CD14-positive monocyte (primary cell): ENCODE measurements around the gene TMEM51. TPM values are rescaled to one million over a fixed set of nuclear protein-coding genes. Genes with fewer than 3 reads are reported as not detected.

ENCODE experiments used
- DNase-seq, 3 donors: peaks; one replicate each; pipeline ENCODE4 v3.0.0-alpha.2; 2011 to 2022
- H2AFZ ChIP-seq: 2 replicates; pipeline ENCODE4 v1.6.0; 2012; ENCODE audit warnings: mild to moderate bottlenecking, low read depth, low read length, inconsistent platforms; ENCODE audit not compliant: insufficient read depth, poor library complexity, severe bottlenecking
- H3K27ac ChIP-seq, 2 donors: 1 replicate in 1 of 2; 2 replicates in 1 of 2; pipeline ENCODE4 v1.5.1; 2012 to 2013; ENCODE audit warnings: low read length in 2 of 2, control low read depth in 1 of 2, inconsistent platforms in 1 of 2, low read depth in 1 of 2, mild to moderate bottlenecking in 1 of 2
- H3K27me3 ChIP-seq, 2 donors: one replicate each; pipeline versions ENCODE4 v1.6.0 to v1.6.1; 2011 to 2013; ENCODE audit warnings: low read length in 2 of 2; ENCODE audit not compliant: control insufficient read depth in 2 of 2, insufficient read depth in 2 of 2
- H3K36me3 ChIP-seq, 2 donors: replicated peaks in 1 of 2; 1 replicate in 1 of 2; 2 replicates in 1 of 2; pipeline versions ENCODE4 v1.5.1 to v1.6.1; 2012 to 2013; ENCODE audit warnings: low read length in 2 of 2, control low read depth in 1 of 2, inconsistent platforms in 1 of 2, mild to moderate bottlenecking in 1 of 2; ENCODE audit not compliant: insufficient read depth in 2 of 2, control insufficient read depth in 1 of 2
- H3K4me1 ChIP-seq, 2 donors: 1 replicate in 1 of 2; 2 replicates in 1 of 2; pipeline versions ENCODE4 v1.5.1 to v1.6.1; 2012 to 2013; ENCODE audit warnings: low read length in 2 of 2, control low read depth in 1 of 2, inconsistent platforms in 1 of 2, mild to moderate bottlenecking in 1 of 2, moderate library complexity in 1 of 2; ENCODE audit not compliant: insufficient read depth in 2 of 2, control insufficient read depth in 1 of 2
- H3K4me2 ChIP-seq: replicated peaks from 2 replicates; pipeline ENCODE3; 2012; ENCODE audit warnings: low read length, moderate library complexity, mild to moderate bottlenecking; ENCODE audit not compliant: poor library complexity, severe bottlenecking; ENCODE audit errors: extremely low read depth
- H3K4me3 ChIP-seq, 3 experiments: fragments of 200-600 bp in 1 of 3; sonication (generic) in 1 of 3; replicated peaks in 1 of 3; 1 replicate in 2 of 3; 2 replicates in 1 of 3; pipeline ENCODE4 v1.5.1; 2011 to 2013; ENCODE audit warnings: low read length in 3 of 3, mild to moderate bottlenecking in 3 of 3, control low read depth in 2 of 3, low read depth in 2 of 3, inconsistent platforms in 1 of 3, moderate library complexity in 1 of 3
- H3K79me2 ChIP-seq: 2 replicates; pipeline ENCODE4 v1.6.0; 2012; ENCODE audit warnings: mild to moderate bottlenecking, control low read depth, inconsistent platforms, low read length, moderate library complexity; ENCODE audit not compliant: insufficient read depth
- H3K9ac ChIP-seq: 2 replicates; pipeline ENCODE4 v1.6.0; 2017; ENCODE audit warnings: low read length, mild to moderate bottlenecking; ENCODE audit not compliant: insufficient read depth, poor library complexity, severe bottlenecking
- H3K9me3 ChIP-seq, 2 donors: replicated peaks in 1 of 2; 1 replicate in 1 of 2; 2 replicates in 1 of 2; pipeline versions ENCODE4 v1.5.1 to v1.6.1; 2012 to 2013; ENCODE audit warnings: low read length in 2 of 2, control low read depth in 1 of 2; ENCODE audit not compliant: control insufficient read depth in 1 of 2, insufficient read depth in 1 of 2
- H4K20me1 ChIP-seq: 2 replicates; pipeline ENCODE4 v1.6.0; 2012; ENCODE audit warnings: mild to moderate bottlenecking, low read length, control low read depth, moderate library complexity; ENCODE audit not compliant: insufficient read depth
- H3K27ac Mint-ChIP-seq, 7 donors: one replicate each; pipeline ENCODE4 v1.8.0; 2020; ENCODE audit warnings: mild to moderate bottlenecking in 7 of 7, mixed read lengths in 7 of 7, moderate library complexity in 6 of 7, inconsistent platforms in 2 of 7
- H3K27me3 Mint-ChIP-seq, 3 donors: one replicate each; pipeline ENCODE4 v1.8.0; 2021 to 2022; ENCODE audit warnings: low read depth in 3 of 3, mild to moderate bottlenecking in 3 of 3, mixed read lengths in 3 of 3, moderate library complexity in 3 of 3, inconsistent platforms in 1 of 3
- H3K36me3 Mint-ChIP-seq, 2 donors: one replicate each; pipeline ENCODE4 v1.8.0; 2020; ENCODE audit warnings: mixed read lengths in 2 of 2, inconsistent platforms in 1 of 2, mild to moderate bottlenecking in 1 of 2
- H3K4me1 Mint-ChIP-seq: one replicate; pipeline ENCODE4 v1.8.0; 2020; ENCODE audit warnings: mild to moderate bottlenecking, mixed read lengths
- H3K4me3 Mint-ChIP-seq, 2 donors: one replicate each; pipeline ENCODE4 v1.8.0; 2020; ENCODE audit warnings: mild to moderate bottlenecking in 2 of 2, mixed read lengths in 2 of 2, moderate library complexity in 1 of 2
- H3K9me3 Mint-ChIP-seq, 7 donors: one replicate each; pipeline ENCODE4 v1.8.0; 2020 to 2022; ENCODE audit warnings: mixed read lengths in 7 of 7, mild to moderate bottlenecking in 6 of 7, moderate library complexity in 6 of 7, inconsistent platforms in 2 of 7
- CTCF ChIP-seq: fragments of 200-600 bp; IDR thresholded peaks from one replicate; pipeline ENCODE4 v1.8.0; 2022; ENCODE audit warnings: antibody characterized with exemption, mild to moderate bottlenecking
- whole genome bisulfite sequencing: methylation state at CpG from one replicate; pipeline ENCODE4 v1.1.5; 2013; ENCODE audit warnings: missing lambda C conversion rate; ENCODE audit not compliant: insufficient coverage; 5-methylcytosine and 5-hydroxymethylcytosine counted together
- intact Hi-C, 2 donors: fragments of 100-400 bp; cut with micrococcal nuclease; formaldehyde crosslinking; loops; one replicate each; pipeline versions ENCODE4 v1.15.0 to v1.15.1; 2023
- polyA plus RNA-seq, 3 donors: library from polyadenylated mRNA; depleted of rRNA in 1 of 3; unstranded in 2 of 3; stranded (reverse) in 1 of 3; fragments of 300-500 nt in 2 of 3; fragments of >200 nt in 1 of 3; fragmentation: Illumina TruSeq in 2 of 3; gene quantifications; 1 replicate in 2 of 3; 2 replicates in 1 of 3; pipeline ENCODE4 v1.2.3, GENCODE V29; 2012 to 2021

Gene TMEM51
- polyA plus RNA-seq, 3 donors, result 1.2 to 2.5 (median 2.1) TPM

GRCh38 chr1:15159166-15159555, 5.6 kb downstream of the TMEM51 start:
- H3K9me3 ChIP-seq, result no peaks in the 10 kb centered on the region
- no peak for DNase-seq
- Mint-ChIP-seq H3K9me3 (peaks cover 0 to 3% (median 0%) of the 10 kb centered on the region in 7 donors), H3K4me1 (peaks cover 36% of the 10 kb centered on the region), H3K4me3 (peak overlapping the region in 1 of 2 donors; percentile 57), H3K27ac (peak overlapping the region in 1 of 7 donors; percentile 53), H3K27me3 (peaks cover 19 to 29% (median 26%) of the 10 kb centered on the region in 3 donors), H3K36me3 (peaks cover 3 to 9% of the 10 kb centered on the region in 2 donors)
- peaks cover 5 to 10% of the 10 kb centered on the region in 2 donors for H3K27me3 ChIP-seq
- no peaks in the 10 kb centered on the region for H3K36me3 ChIP-seq
- no peak for TF ChIP-seq CTCF
- peak overlapping the region; percentile 5 for H3K4me2 ChIP-seq
- no peak overlapping the region for H3K9ac ChIP-seq
- no peaks in the 10 kb centered on the region for H4K20me1 ChIP-seq
- WGBS, result 47% methylated on average over 5 of the region's 7 CpGs
- no peak overlapping the region for H3K27ac ChIP-seq
- intact Hi-C loops, result no loop called here
- H3K4me3 ChIP-seq, result no peak overlapping the region
- peak overlapping the region; percentile 52 for H2AFZ ChIP-seq
- H3K79me2 ChIP-seq, result no peaks in the 10 kb centered on the region
- peaks cover 25 to 28% of the 10 kb centered on the region in 2 donors for H3K4me1 ChIP-seq

- peaks cover 17 to 18% of the 10 kb centered on the region in 2 donors for H3K4me1 ChIP-seq
- DNase-seq, result no peak
- H3K4me1 Mint-ChIP-seq, result peaks cover 26% of the 10 kb centered on the region
- H3K27me3 ChIP-seq, result no peaks in the 10 kb centered on the region
- H4K20me1 ChIP-seq, result no peaks in the 10 kb centered on the region
- intact Hi-C loops, result no loop called here
- H3K27me3 Mint-ChIP-seq, result peaks cover 4 to 14% (median 13%) of the 10 kb centered on the region in 3 donors
- no peaks in the 10 kb centered on the region for H3K9me3 ChIP-seq
- H3K79me2 ChIP-seq, result no peaks in the 10 kb centered on the region
- no peak overlapping the region for H2AFZ ChIP-seq
- no peak overlapping the region for H3K4me3 ChIP-seq
- TF ChIP-seq CTCF, result no peak
- no peaks in the 10 kb centered on the region for H3K36me3 ChIP-seq
- WGBS, result 0% methylated on average over 1 of the region's 8 CpGs
- H3K27ac ChIP-seq, result no peak overlapping the region
- H3K27ac Mint-ChIP-seq, result peak overlapping the region in 1 of 7 donors; percentile 28
- H3K9me3 Mint-ChIP-seq, result no peaks in the 10 kb centered on the region
- no peaks in the 10 kb centered on the region for H3K36me3 Mint-ChIP-seq
- no peak overlapping the region for H3K4me3 Mint-ChIP-seq
- H3K9ac ChIP-seq, result no peak overlapping the region
- no peak overlapping the region for H3K4me2 ChIP-seq
Measured at GRCh38 chr1:15160626-15161025, 7.1 kb downstream of the TMEM51 start.
